Adrenal gland (tissue), 5 donors: Measurements from ENCODE around the gene DMWD.

Experiments
- CTCF ChIP-seq, 6 experiments: fragments of 450-650 bp in 4 of 6; fragments of 200-600 bp in 2 of 6; sonication (generic) in 1 of 6; IDR thresholded peaks; 1 replicate in 5 of 6; 2 replicates in 1 of 6; pipeline versions ENCODE4 v1.5.1 to v1.8.0; 2016 to 2021; ENCODE audit warnings: antibody characterized with exemption in 6 of 6, mild to moderate bottlenecking in 2 of 6, moderate library complexity in 1 of 6
- POLR2A ChIP-seq, 2 donors: fragments of 450-650 bp; IDR thresholded peaks; one replicate each; pipeline ENCODE4 v1.6.1; 2017; ENCODE audit warnings: antibody characterized with exemption in 2 of 2, mild to moderate bottlenecking in 2 of 2, moderate library complexity in 1 of 2
- donor health status: DM: no; HTN: no; CAD: no.

DNA sequence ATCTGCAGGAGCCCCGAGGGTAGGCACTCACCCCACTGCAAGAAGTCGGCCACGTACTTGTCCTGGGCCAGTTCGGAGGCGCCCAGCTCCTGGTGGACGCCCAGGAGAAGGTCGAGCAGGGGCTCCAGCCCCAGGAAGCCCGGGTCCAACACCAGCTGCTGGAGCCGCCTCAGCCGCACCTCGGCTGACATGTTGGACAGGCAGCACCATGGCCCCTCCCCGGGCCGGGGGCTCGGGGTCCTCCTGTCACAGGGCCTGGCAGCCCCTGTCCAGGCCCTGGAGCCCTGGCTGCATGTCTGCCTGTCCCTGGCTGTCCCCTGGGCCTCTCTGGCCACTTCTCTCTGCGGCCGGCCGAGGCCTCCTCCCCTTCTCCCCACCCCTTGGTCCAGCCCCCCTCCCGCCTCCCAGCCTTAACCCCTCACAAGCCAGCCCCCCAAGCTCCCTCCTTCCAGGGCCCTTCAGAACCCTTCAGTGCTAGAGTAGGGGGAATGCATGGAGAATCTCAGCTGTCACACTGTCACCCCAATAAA is 10.4 kb downstream of the DMWD start, which contains the start of gene DMPK:
- TF ChIP-seq CTCF (IDR thresholded peaks at IDR 0.05) (no peak), POLR2A (IDR thresholded peaks at IDR 0.05) (no peak)
